H1 (cell line): ENCODE measurements around the gene PRRG2. TPM values are rescaled to one million over a fixed set of nuclear protein-coding genes. Genes with fewer than 3 reads are reported as not detected.

Experiments used
- ASH2L ChIP-seq: fragments of 200-600, 300-600 bp; sonication (generic); IDR thresholded peaks from one replicate; pipeline ENCODE4 v1.7.1; 2017; ENCODE audit warnings: low read length
- BACH1 ChIP-seq: IDR thresholded peaks from 2 replicates; pipeline ENCODE4 v1.6.1; 2012; ENCODE audit warnings: low read length, improper control_type of control experiment
- CEBPB ChIP-seq: IDR thresholded peaks from 2 replicates; pipeline ENCODE4 v1.6.1; 2012; ENCODE audit warnings: low read depth, low read length
- CTBP2 ChIP-seq: IDR thresholded peaks from 2 replicates; pipeline ENCODE4 v1.7.0; 2011; ENCODE audit warnings: borderline replicate concordance, mild to moderate bottlenecking, moderate library complexity, mixed read lengths, low read length; ENCODE audit not compliant: insufficient read depth, insufficient read length
- polyA plus RNA-seq, 7 experiments: library from polyadenylated mRNA; depleted of rRNA in 3 of 7; stranded (reverse) in 5 of 7; unstranded in 2 of 7; fragments of >200 nt in 5 of 7; fragments of 200-250 nt in 2 of 7; gene quantifications; 1 replicate in 5 of 7; 2 replicates in 1 of 7; 4 replicates in 1 of 7; pipeline versions ENCODE4 v1.2.1 to v1.2.3, GENCODE V29; 2011 to 2013; ENCODE audit warnings: missing spikeins in 2 of 7, mixed read lengths in 2 of 7
- total RNA-seq: library from RNA; stranded (reverse); fragmentation: NEBNext Ultra II Directional; extraction: Animal tissue kit (Norgen Biotek cat#: 25700); gene quantifications from 2 replicates; pipeline ENCODE4 v1.2.1, GENCODE V29; 2021

The PRRG2 gene
- total and polyA plus RNA-seq, 2 of the 8 experiments (the other 6 are each of a cell fraction or from before 2014, with no cell fraction given) = 4.1 to 5.6 TPM

- TF ChIP-seq CTBP2 (no peak), ASH2L (no peak), CEBPB (no peak), BACH1 (no peak)
These were observed 21.2 kb upstream of the PRRG2 start (continued) for GRCh38 chr19:49559928-49560327.
